HepG2 (cell line): ENCODE data around the gene APBA1. TPM values are rescaled to one million over a fixed set of nuclear protein-coding genes. Genes with fewer than 3 reads are reported as not detected.

Source experiments
- DBP ChIP-seq: sonication (generic); formaldehyde crosslinking; IDR thresholded peaks from 2 replicates; pipeline ENCODE4 v1.4.0; 2020; ENCODE audit warnings: missing genetic modification reagents; ENCODE audit errors: not compliant biosample characterization
- FOXA3 ChIP-seq: IDR thresholded peaks from 2 replicates; pipeline ENCODE4 v1.6.1; 2016; ENCODE audit warnings: missing genetic modification reagents, missing compliant biosample characterization
- HNRNPK ChIP-seq: fragments of 200-400 bp; formaldehyde crosslinking; IDR thresholded peaks from 2 replicates; pipeline ENCODE4 v1.6.1; 2018; ENCODE audit warnings: low read length, low read depth, moderate library complexity, mild to moderate bottlenecking; ENCODE audit not compliant: poor library complexity, severe bottlenecking
- JUN ChIP-seq: sonication (generic); formaldehyde crosslinking; IDR thresholded peaks from 2 replicates; pipeline ENCODE4 v1.4.0; 2020; ENCODE audit warnings: mild to moderate bottlenecking, missing genetic modification reagents
- KLF12 ChIP-seq: sonication (generic); formaldehyde crosslinking; IDR thresholded peaks from 2 replicates; pipeline ENCODE4 v1.4.0; 2020; ENCODE audit warnings: missing genetic modification reagents, borderline replicate concordance
- KLF16 ChIP-seq, 2 experiments: sonication (generic) in 1 of 2; formaldehyde crosslinking in 1 of 2; IDR thresholded peaks; 2 replicates each; pipeline versions ENCODE4 v1.6.1 to v1.8.0; 2016 to 2023; ENCODE audit warnings: missing genetic modification reagents in 2 of 2, missing compliant biosample characterization in 1 of 2
- NCOR1 ChIP-seq: fragments of 200-600 bp; sonication (generic); IDR thresholded peaks from 2 replicates; pipeline ENCODE4 v1.7.0; 2017; ENCODE audit warnings: antibody characterized with exemption, low read length, borderline replicate concordance
- PREB ChIP-seq: sonication (generic); formaldehyde crosslinking; IDR thresholded peaks from 2 replicates; pipeline ENCODE4 v1.4.0; 2020; ENCODE audit warnings: missing genetic modification reagents
- RCOR2 ChIP-seq: IDR thresholded peaks from 2 replicates; pipeline ENCODE4 v1.6.1; 2016; ENCODE audit warnings: missing biosample characterization, missing genetic modification reagents
- REPIN1 ChIP-seq: sonication (generic); formaldehyde crosslinking; IDR thresholded peaks from 2 replicates; pipeline ENCODE4 v1.8.0; 2022; ENCODE audit warnings: missing genetic modification reagents, low read depth, mild to moderate bottlenecking, borderline replicate concordance
- TARDBP ChIP-seq: sonication (generic); formaldehyde crosslinking; IDR thresholded peaks from 2 replicates; pipeline ENCODE4 v1.8.0; 2022; ENCODE audit warnings: mild to moderate bottlenecking, missing genetic modification reagents
- TBX2 ChIP-seq: sonication (generic); formaldehyde crosslinking; IDR thresholded peaks from 2 replicates; pipeline ENCODE4 v1.5.0; 2020; ENCODE audit warnings: missing genetic modification reagents, mild to moderate bottlenecking, borderline replicate concordance
- TOE1 ChIP-seq: sonication (generic); formaldehyde crosslinking; IDR thresholded peaks from 2 replicates; pipeline ENCODE4 v1.4.0; 2020; ENCODE audit warnings: mild to moderate bottlenecking, missing genetic modification reagents
- ZBTB25 ChIP-seq: IDR thresholded peaks from 2 replicates; pipeline ENCODE4 v1.6.1; 2018; ENCODE audit warnings: missing genetic modification reagents
- ZBTB4 ChIP-seq: sonication (generic); formaldehyde crosslinking; IDR thresholded peaks from 2 replicates; pipeline ENCODE4 v1.4.0; 2020; ENCODE audit warnings: missing genetic modification reagents, mild to moderate bottlenecking, borderline replicate concordance
- ZNF253 ChIP-seq: sonication (generic); formaldehyde crosslinking; IDR thresholded peaks from 2 replicates; pipeline ENCODE4 v1.8.0; 2022; ENCODE audit warnings: mild to moderate bottlenecking, missing genetic modification reagents, borderline replicate concordance
- ZNF280B ChIP-seq: sonication (generic); formaldehyde crosslinking; IDR thresholded peaks from 2 replicates; pipeline ENCODE4 v1.5.0; 2020; ENCODE audit warnings: missing genetic modification reagents, mild to moderate bottlenecking, borderline replicate concordance
- ZNF317 ChIP-seq: sonication (generic); formaldehyde crosslinking; IDR thresholded peaks from 2 replicates; pipeline ENCODE4 v1.5.0; 2020; ENCODE audit warnings: mild to moderate bottlenecking, missing genetic modification reagents
- ZNF468 ChIP-seq: sonication (generic); formaldehyde crosslinking; IDR thresholded peaks from 2 replicates; pipeline ENCODE4 v1.8.0; 2022; ENCODE audit warnings: mild to moderate bottlenecking, moderate library complexity, missing genetic modification reagents
- ZNF614 ChIP-seq: IDR thresholded peaks from 2 replicates; pipeline ENCODE4 v1.6.1; 2018; ENCODE audit warnings: missing biosample characterization, missing genetic modification reagents, inconsistent platforms, borderline replicate concordance
- ZNF83 ChIP-seq: sonication (generic); formaldehyde crosslinking; IDR thresholded peaks from 2 replicates; pipeline ENCODE4 v1.4.0; 2020; ENCODE audit warnings: missing genetic modification reagents, mild to moderate bottlenecking, borderline replicate concordance
- polyA plus RNA-seq, 8 experiments: library from polyadenylated mRNA; depleted of rRNA in 3 of 8; stranded (reverse) in 7 of 8; unstranded in 1 of 8; fragments of >200 nt; fragmentation: Illumina TruSeq in 4 of 8; extraction: Trizol in 4 of 8; gene quantifications; 2 replicates each; pipeline versions ENCODE4 v1.2.1 to v1.2.3, GENCODE V29; 2011 to 2016; ENCODE audit warnings: low read depth in 4 of 8, missing spikeins in 1 of 8, mixed read lengths in 1 of 8; ENCODE audit not compliant: insufficient read depth in 1 of 8
- total RNA-seq, 5 experiments: library from RNA; depleted of rRNA; stranded (reverse); fragments of >200 nt; fragmentation: Illumina TruSeq; extraction: Trizol; gene quantifications; 2 replicates each; pipeline ENCODE4 v1.2.3, GENCODE V29; 2016; ENCODE audit warnings: low read depth in 1 of 5

APBA1 gene
- total and polyA plus RNA-seq, 2 of the 13 experiments (the other 11 are each of a cell fraction or from before 2014, with no cell fraction given) = 0.15 TPM; not detected in 1

GRCh38 chr9:69672596-69673310 is 582 bp upstream of the APBA1 start (continued):
- TF ChIP-seq ZNF614 (CRISPR knock-in tag) (no peak), NCOR1 (no peak), DBP (no peak), HNRNPK (no peak), ZNF317 (CRISPR knock-in tag) (0 out of 2 replicates have a peak, but pooled peaks have one; percentile 27), JUN (CRISPR knock-in tag) (no peak), TARDBP (CRISPR knock-in tag) (no peak), ZNF83 (CRISPR knock-in tag) (no peak), TOE1 (CRISPR knock-in tag) (no peak), FOXA3 (CRISPR knock-in tag) (no peak), ZBTB25 (CRISPR knock-in tag) (no peak), ZNF253 (CRISPR knock-in tag) (no peak), TBX2 (CRISPR knock-in tag) (no peak), PREB (CRISPR knock-in tag) (no peak), REPIN1 (CRISPR knock-in tag) (peak; percentile 80), RCOR2 (CRISPR knock-in tag) (no peak), ZNF468 (CRISPR knock-in tag) (no peak), KLF12 (CRISPR knock-in tag) (no peak), ZBTB4 (CRISPR knock-in tag) (no peak), KLF16 (CRISPR knock-in tag; IDR thresholded peaks at IDR 0.05) (peak in 1 of 2 experiments; percentile 49; a peak in 1 of 4 replicates), ZNF280B (CRISPR knock-in tag) (peak; percentile 52; the same call in 1 of the 2 replicates)
